ENCODE results near the gene BTN3A1. TPM values are rescaled to one million over a fixed set of nuclear protein-coding genes. Genes with fewer than 3 reads are reported as not detected.

Gene BTN3A1
- total RNA-seq, 1 experiment from 2014 or later = 9.0 TPM

- Histone ChIP-seq H3K4me2 (ENCODE audit: low read length) (no peak overlapping the region), H4K20me1 (ENCODE audit: insufficient read depth) (no peaks in the 10 kb centered on the region), H3K9me3 (ENCODE audit: control insufficient read depth in 1 of 2, insufficient read depth in 1 of 2, low read depth in 1 of 2, low read length in 2 of 2) (peaks cover 0 to 7% of the 10 kb centered on the region in 2 experiments; a peak in 1 of 4 replicates), H3K4me1 (ENCODE audit: control insufficient read depth in 1 of 2, insufficient read depth in 2 of 2, low read length in 2 of 2) (no peaks in the 10 kb centered on the region), H3K36me3 (ENCODE audit: control insufficient read depth in 1 of 2, insufficient read depth in 2 of 2, low read length in 2 of 2) (peaks cover 0 to 3% of the 10 kb centered on the region in 2 experiments; a peak in 2 of 4 replicates), H3K79me2 (ENCODE audit: insufficient read depth, low read length) (no peaks in the 10 kb centered on the region), H3K27me3 (ENCODE audit: insufficient read depth, low read length) (no peaks in the 10 kb centered on the region), H3K4me3 (replicated peaks in 1 of 2; ENCODE audit: low read depth in 1 of 2, low read length in 2 of 2) (no peak overlapping the region), H3K9ac (ENCODE audit: low read length) (no peak overlapping the region), H3K27ac (ENCODE audit: low read depth, low read length) (no peak overlapping the region), H3K9me2 (ENCODE audit: insufficient read depth) (no peaks in the 10 kb centered on the region), H2AFZ (ENCODE audit: low read depth, low read length, poor library complexity, severe bottlenecking) (no peak overlapping the region)
- intact Hi-C loops (cut with micrococcal nuclease) = no loop called here
- ChIA-PET CTCF (no interaction called here), RAD21 (ENCODE audit: low non-redundant PET in 1 of 2, low total read pairs in 2 of 2, uncharacterized antibody in 2 of 2, unreplicated experiment in 2 of 2) (no interaction called here), POLR2A (no interaction called here)
- ATAC-seq (no peak), DNase-seq (ENCODE audit: low read depth, low spot score) (no peak)
- TF ChIP-seq MAX (IDR thresholded peaks at IDR 0.05) (no peak), SP1 (IDR thresholded peaks at IDR 0.05; ENCODE audit: low read depth) (no peak), POLR2AphosphoS5 (IDR thresholded peaks at IDR 0.05; ENCODE audit: low read depth, low read length) (no peak), FOSL1 (IDR thresholded peaks at IDR 0.05; ENCODE audit: low read depth) (no peak), YY1 (IDR thresholded peaks at IDR 0.05; ENCODE audit: extremely low read depth, insufficient replicate concordance, low read depth, low read length) (no peak), CBX3 (IDR thresholded peaks at IDR 0.05; ENCODE audit: low read depth) (no peak), CEBPB (IDR thresholded peaks at IDR 0.05; ENCODE audit: low read depth) (no peak), SRF (IDR thresholded peaks at IDR 0.05; ENCODE audit: low read depth) (no peak), CTCF (IDR thresholded peaks at IDR 0.05 in 2 of 3, conservative IDR thresholded peaks at IDR 0.05 in 1 of 3; ENCODE audit: borderline replicate concordance in 1 of 3, insufficient read depth in 1 of 3, low read depth in 2 of 3, low read length in 2 of 3) (no peak), ZFX (IDR thresholded peaks at IDR 0.05) (no peak), EGR1 (IDR thresholded peaks at IDR 0.05; ENCODE audit: low read depth) (no peak), ELF1 (IDR thresholded peaks at IDR 0.05; ENCODE audit: borderline replicate concordance, low read depth) (no peak), EZH2phosphoT487 (IDR thresholded peaks at IDR 0.05; ENCODE audit: borderline replicate concordance) (no peak), SIN3A (IDR thresholded peaks at IDR 0.05; ENCODE audit: low read depth) (no peak), REST (IDR thresholded peaks at IDR 0.05; ENCODE audit: low read depth) (no peak), EZH2 (IDR thresholded peaks at IDR 0.05) (no peak)
- TF ChIP-seq, protein P1, sequence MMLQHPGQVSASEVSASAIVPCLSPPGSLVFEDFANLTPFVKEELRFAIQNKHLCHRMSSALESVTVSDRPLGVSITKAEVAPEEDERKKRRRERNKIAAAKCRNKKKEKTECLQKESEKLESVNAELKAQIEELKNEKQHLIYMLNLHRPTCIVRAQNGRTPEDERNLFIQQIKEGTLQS (IDR thresholded peaks at IDR 0.05) = no peak
- TF ChIP-seq, protein P2, sequence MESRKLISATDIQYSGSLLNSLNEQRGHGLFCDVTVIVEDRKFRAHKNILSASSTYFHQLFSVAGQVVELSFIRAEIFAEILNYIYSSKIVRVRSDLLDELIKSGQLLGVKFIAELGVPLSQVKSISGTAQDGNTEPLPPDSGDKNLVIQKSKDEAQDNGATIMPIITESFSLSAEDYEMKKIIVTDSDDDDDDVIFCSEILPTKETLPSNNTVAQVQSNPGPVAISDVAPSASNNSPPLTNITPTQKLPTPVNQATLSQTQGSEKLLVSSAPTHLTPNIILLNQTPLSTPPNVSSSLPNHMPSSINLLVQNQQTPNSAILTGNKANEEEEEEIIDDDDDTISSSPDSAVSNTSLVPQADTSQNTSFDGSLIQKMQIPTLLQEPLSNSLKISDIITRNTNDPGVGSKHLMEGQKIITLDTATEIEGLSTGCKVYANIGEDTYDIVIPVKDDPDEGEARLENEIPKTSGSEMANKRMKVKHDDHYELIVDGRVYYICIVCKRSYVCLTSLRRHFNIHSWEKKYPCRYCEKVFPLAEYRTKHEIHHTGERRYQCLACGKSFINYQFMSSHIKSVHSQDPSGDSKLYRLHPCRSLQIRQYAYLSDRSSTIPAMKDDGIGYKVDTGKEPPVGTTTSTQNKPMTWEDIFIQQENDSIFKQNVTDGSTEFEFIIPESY (IDR thresholded peaks at IDR 0.05; ENCODE audit: extremely low read depth, insufficient replicate concordance, low read length) = no peak
- BruUV-seq (replicated peaks) = no TSS peak
These were observed 28.7 kb downstream of the BTN3A1 start for GRCh38 chr6:26430787-26431186.
